Measurements from ENCODE around the gene PPIA.
"Not testable (repeated sequence)": the region's sequence is repeated elsewhere in the genome, so short reads cannot be mapped to it uniquely, and the experiment has no call there.

PPIA gene

GRCh38 chr7:44764081-44764480 lies 32.4 kb upstream of the PPIA start:
- no peak for DNase-seq

- no peak for DNase-seq
Observed at GRCh38 chr7:44764665-44765578, 31.6 kb upstream of the PPIA start.

- DNase-seq: no peak
Observed at GRCh38 chr7:44765579-44766415, 30.7 kb upstream of the PPIA start.

- DNase-seq: no peak
Observed at GRCh38 chr7:44766416-44766801, 30.1 kb upstream of the PPIA start.

GRCh38 chr7:44767134-44767911 lies 29.2 kb upstream of the PPIA start:
- no peak for DNase-seq

- peak in 1 of 5 experiments; percentile 30 for DNase-seq
Observed at GRCh38 chr7:44767912-44768627, 28.4 kb upstream of the PPIA start.

GRCh38 chr7:44768628-44769371 lies 27.7 kb upstream of the PPIA start:
- DNase-seq: no peak

GRCh38 chr7:44769376-44769775 lies 27.1 kb upstream of the PPIA start:
- no peak for DNase-seq

GRCh38 chr7:44769776-44770294 lies 26.6 kb upstream of the PPIA start:
- peak in 2 of 5 experiments; percentile 46 to 48 for DNase-seq

- no peak for DNase-seq
Observed at GRCh38 chr7:44771358-44771757, 25.1 kb upstream of the PPIA start.

- no peak for DNase-seq
Observed at GRCh38 chr7:44772440-44772839, 24.0 kb upstream of the PPIA start.

GRCh38 chr7:44772867-44773266 lies 23.6 kb upstream of the PPIA start:
- no peak for DNase-seq

- DNase-seq: not testable (repeated sequence)
Observed at GRCh38 chr7:44774486-44774885, 22.0 kb upstream of the PPIA start.

GRCh38 chr7:44775383-44776107 lies 20.9 kb upstream of the PPIA start:
- DNase-seq: no peak

GRCh38 chr7:44776211-44776610 lies 20.3 kb upstream of the PPIA start:
- no peak for DNase-seq

GRCh38 chr7:44782460-44782859 lies 14.0 kb upstream of the PPIA start:
- DNase-seq: no peak

GRCh38 chr7:44783407-44783806 lies 13.1 kb upstream of the PPIA start:
- no peak for DNase-seq

- no peak for DNase-seq
Observed at GRCh38 chr7:44784364-44784763, 12.1 kb upstream of the PPIA start.

GRCh38 chr7:44785218-44785617 lies 11.3 kb upstream of the PPIA start:
- DNase-seq: not testable (repeated sequence)

GRCh38 chr7:44787041-44787440 lies 9.4 kb upstream of the PPIA start:
- no peak for DNase-seq

GRCh38 chr7:44787762-44788161 lies 8.7 kb upstream of the PPIA start:
- DNase-seq: no peak
